ENCODE data around the gene PEAK1.

The PEAK1 gene

DNA sequence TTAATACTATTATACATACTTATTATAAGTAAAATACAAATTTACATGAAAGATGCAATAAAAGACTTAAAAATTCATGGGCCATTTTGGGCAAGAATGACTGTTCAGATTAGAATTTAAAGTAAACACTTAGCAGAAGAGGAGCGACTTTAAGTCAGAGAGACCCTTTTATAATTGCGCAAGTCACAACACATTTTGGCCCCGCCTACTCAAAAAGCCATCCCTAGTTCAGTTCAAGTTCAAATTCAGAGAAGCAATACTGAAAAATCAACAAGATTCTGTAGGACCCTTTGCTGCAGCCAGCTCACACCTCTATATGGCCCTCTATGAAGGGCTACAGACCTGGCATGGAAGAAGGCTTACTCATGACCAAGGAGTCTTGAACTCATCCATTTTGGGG is 64.6 kb downstream of the PEAK1 start:
- no peak for DNase-seq (ENCODE audit: low spot score)

- DNase-seq (ENCODE audit: low spot score), result no peak
Observed at GRCh38 chr15:77354063-77354462, 65.8 kb downstream of the PEAK1 start.

DNA sequence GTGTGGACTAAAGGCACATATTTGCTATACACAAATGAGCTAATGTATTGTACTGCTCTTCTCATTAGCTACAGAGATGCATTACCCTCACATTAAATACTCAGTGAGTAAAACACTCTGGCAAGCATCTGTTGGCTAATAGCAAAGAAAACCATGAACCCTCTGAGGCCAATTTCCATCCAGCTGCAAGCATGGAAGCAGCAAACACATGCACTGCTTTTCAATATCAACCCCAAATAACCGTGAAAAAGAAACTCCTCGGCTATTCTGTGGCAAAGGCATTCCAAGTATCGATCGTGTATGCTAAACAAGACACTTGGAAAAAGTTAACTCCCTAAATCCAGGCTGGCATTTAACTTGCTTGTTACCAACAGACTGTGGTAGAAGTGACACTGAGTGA is 67.0 kb downstream of the PEAK1 start:
- no peak for DNase-seq (ENCODE audit: low spot score)

- DNase-seq (ENCODE audit: low spot score), result no peak
Observed at GRCh38 chr15:77350792-77351191, 69.1 kb downstream of the PEAK1 start.

DNA sequence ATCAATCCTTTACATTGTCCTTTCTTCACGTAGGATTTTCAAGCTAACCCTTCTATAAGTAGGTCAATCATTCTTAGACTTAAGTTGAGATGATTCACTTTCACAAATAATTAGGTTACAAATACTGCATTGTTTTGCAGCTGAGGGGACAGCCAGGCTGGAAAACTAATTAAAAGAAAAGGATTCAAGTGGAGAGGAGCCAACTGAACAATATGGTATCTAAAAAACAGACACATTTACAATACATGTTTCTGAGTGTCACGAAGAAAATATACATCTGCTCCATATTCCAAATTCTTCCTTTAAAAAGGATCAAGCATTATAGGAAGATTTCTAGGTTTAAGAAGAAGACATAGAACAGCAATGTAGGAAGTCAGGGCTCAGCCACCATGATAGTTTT is 70.2 kb downstream of the PEAK1 start:
- DNase-seq (ENCODE audit: low spot score), result no peak

- no peak for DNase-seq (ENCODE audit: low spot score)
Observed at GRCh38 chr15:77348511-77348910, 71.4 kb downstream of the PEAK1 start.

- no peak for DNase-seq (ENCODE audit: low spot score)
Observed at GRCh38 chr15:77347197-77347596, 72.7 kb downstream of the PEAK1 start.

DNA sequence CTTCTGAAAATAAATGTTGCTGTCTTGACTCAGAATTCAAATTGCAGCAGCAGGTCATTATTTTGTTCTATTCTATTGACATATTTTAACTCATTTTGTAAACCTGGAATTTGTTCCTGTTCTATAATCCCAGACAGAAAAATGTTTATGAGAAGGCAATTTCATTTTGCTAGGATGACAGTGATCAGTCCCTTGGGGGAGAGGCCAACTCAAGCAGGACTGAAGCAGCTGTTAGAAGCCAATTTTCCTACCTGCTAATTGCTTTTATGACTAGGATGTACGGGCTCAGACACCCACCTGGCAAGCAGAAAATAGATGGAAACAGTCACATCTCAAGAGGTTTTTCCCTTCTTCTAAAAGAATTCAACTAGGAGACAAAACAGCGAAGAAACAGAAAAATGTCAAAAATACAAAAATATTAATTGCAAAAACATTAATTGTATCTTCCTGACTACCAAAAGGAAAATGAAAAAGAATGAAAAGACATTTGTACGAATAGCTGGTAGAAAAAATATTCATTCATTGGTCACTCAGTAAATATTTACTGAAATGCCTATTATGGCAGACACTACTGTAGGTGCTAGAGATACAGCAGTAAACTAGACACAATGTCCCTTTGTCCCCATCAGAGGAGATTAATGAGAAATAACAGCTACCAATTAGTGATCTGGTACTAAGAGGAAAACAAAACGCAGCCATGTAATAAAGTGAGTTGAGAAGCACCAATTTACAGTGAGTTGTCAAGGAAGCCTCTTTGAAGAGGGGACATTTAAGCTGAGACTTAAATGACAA is 73.5 kb downstream of the PEAK1 start:
- no peak for DNase-seq (ENCODE audit: low spot score)

GRCh38 chr15:77342807-77343206 is 77.1 kb downstream of the PEAK1 start:
- DNase-seq (ENCODE audit: low spot score), result no peak

GRCh38 chr15:77340245-77340644 is 79.7 kb downstream of the PEAK1 start:
- DNase-seq (ENCODE audit: low spot score), result no peak

GRCh38 chr15:77336006-77336405 is 83.9 kb downstream of the PEAK1 start:
- no peak for DNase-seq (ENCODE audit: low spot score)

DNA sequence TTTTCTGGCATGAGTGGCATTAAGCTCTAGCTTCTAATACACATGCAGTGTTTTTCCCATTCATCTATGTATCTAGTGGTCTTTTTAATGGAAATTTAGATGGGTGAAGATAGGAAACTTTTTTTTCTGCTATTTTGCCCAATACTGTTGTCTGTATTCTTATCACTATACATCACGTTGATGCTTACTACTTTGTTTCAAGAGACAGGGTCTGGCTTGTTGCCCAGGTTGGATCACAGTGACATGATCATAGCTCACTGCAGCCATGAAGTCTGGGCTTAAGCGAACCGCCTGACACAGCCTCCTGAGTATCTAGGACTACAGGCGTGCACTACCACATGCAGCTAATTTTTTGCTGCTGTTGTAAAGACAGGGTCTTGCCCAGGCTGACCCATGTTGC is 84.6 kb downstream of the PEAK1 start:
- DNase-seq (ENCODE audit: low spot score), result no peak

DNA sequence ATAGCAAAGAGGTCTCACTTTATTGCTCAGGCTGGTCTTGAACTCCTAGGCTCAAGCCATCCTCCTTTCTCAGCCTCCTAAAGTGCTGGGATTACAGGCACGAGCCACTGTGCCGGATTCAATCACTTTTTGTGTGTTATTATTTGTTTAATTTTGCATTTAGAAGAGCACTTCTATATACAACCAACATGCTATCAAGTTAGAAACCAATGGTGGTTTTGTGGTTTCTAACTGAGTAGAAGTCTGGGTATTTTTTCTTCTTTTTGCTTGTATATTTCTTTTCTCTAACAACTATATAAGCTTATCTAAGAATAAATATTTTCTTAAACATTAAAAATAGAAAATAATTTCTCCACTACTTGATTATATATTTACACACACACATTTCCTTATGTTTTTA is 86.7 kb downstream of the PEAK1 start:
- no peak for DNase-seq (ENCODE audit: low spot score)

GRCh38 chr15:77329202-77329601 is 90.7 kb downstream of the PEAK1 start:
- no peak for DNase-seq (ENCODE audit: low spot score)

- DNase-seq (ENCODE audit: low spot score), result no peak
Observed at GRCh38 chr15:77327844-77328529, 91.9 kb downstream of the PEAK1 start.

GRCh38 chr15:77327168-77327567 is 92.7 kb downstream of the PEAK1 start:
- DNase-seq (ENCODE audit: low spot score), result no peak

GRCh38 chr15:77326366-77326765 is 93.5 kb downstream of the PEAK1 start:
- no peak for DNase-seq (ENCODE audit: low spot score)

GRCh38 chr15:77312523-77312922 is 107.4 kb downstream of the PEAK1 start:
- DNase-seq (ENCODE audit: low spot score), result no peak

- no peak for DNase-seq (ENCODE audit: low spot score)
Observed at GRCh38 chr15:77311618-77312398, 108.1 kb downstream of the PEAK1 start.

DNA sequence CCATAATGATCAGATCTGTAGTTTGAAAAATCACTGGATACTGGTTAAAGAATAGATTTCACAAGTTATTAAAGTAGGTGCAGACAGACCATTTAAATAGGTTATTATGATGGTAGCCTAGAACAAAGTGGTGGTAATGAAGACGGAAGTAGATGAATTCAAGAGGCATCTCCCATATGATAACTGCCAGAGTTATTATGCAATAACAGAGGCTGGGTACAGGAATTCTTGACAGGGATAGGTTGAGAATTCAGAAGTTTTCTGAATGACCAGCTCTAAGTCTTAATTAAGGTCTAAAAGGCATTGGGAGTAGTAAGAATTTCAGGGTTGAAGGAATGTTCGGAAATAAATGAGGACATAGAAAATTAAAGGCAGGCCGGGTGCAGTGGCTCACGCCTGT is 108.9 kb downstream of the PEAK1 start:
- no peak for DNase-seq (ENCODE audit: low spot score)

GRCh38 chr15:77309392-77309791 is 110.5 kb downstream of the PEAK1 start:
- no peak for DNase-seq (ENCODE audit: low spot score)

DNA sequence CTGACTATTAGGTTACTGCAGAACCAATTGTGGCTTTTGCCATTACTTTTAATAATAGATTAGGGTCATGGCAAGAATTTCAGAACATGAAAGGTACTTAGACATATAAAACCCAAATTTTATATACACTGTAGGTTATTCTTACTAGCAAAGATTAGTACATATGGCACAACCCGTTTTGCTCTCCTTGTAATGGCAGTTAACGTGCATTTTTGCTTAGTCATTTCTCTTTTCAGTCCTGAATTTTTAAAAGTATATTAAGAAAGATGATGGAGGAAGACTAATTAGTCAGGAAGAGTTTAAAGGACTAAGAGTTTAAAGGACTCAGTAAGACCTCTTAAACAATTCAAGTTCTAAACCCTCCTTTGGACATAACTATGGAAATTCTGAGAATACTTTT is 114.0 kb downstream of the PEAK1 start:
- DNase-seq (ENCODE audit: low spot score), result no peak

GRCh38 chr15:77296773-77297337 is 123.0 kb downstream of the PEAK1 start:
- DNase-seq (ENCODE audit: low spot score), result no peak
